RKO (cell line): ENCODE data around the gene WFIKKN1.

Experiments
- DNase-seq: peaks from one replicate; pipeline ENCODE4 v3.0.0-alpha.2; 2016; ENCODE audit warnings: low spot score

The WFIKKN1 gene

DNA sequence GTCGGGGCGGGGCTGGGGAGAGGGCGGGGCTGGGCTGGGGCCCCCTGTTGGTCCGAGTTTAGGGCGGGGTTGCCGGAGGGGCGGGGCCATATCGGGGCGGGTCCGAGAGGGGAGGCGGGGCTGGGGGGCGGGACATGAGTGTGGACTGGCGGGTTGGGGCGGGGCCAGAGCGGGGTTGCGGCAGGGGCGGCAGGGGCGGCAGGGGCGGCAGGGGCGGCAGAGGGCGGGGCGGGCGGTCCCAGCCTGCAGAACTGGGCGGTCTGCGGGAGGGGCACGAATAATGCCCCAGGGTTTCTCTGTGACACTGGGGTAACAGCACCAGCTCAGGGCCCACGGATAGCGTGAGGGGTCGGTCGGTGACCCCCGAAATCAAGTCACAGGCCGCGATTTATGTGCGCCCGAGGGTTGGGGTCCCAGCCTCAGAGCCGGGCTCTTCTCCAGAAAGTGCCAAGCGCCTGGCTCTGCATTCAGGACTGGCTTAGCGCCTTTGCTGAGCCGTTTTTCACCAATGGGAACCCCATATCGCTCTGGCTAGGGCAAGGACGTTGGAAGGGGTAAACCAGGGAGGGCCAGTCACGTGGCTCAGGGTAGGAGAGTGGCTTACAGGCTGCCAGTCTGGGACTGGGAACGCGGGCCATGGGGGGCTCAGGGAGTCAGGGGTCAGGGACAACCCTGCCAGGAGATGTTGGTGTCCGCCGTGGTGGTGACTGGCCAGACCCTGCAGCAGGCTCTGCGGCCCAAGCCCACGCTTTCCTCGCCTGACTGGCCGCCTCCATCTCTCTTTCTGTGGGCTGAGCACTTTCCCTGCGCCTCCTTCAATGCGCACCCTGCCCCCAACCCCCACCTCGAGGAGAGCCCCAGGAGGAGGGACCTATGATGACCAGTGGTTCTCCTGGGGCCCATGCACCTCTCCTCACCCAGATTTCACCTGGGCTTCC is 6.6 kb downstream of the WFIKKN1 start:
- DNase-seq: no peak

DNA sequence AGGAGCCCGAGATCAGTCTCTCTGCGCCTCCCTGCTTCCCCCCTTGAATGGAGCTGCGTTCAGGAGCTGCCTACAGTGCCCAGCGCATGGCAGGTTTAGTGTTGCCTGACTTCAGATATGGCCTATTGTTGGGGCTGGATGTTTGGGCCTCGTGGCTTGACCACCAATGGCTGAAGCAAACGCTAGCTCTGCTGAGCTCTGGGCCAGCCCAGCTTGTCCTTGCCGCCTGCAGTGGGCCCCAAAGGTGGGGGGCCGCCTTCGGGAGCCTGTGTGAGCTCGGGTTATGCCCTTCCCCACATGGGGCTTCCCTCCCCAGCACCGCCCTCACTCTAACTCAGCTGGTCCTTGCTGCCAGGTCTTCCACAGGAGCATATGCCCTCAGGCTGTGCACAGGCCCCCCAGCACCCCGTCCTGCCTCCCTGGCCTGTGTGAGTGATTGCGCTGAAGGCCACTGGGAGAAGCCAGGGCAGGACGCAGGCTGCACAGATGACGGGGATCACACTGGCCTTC is 7.3 kb downstream of the WFIKKN1 start:
- no peak for DNase-seq

DNA sequence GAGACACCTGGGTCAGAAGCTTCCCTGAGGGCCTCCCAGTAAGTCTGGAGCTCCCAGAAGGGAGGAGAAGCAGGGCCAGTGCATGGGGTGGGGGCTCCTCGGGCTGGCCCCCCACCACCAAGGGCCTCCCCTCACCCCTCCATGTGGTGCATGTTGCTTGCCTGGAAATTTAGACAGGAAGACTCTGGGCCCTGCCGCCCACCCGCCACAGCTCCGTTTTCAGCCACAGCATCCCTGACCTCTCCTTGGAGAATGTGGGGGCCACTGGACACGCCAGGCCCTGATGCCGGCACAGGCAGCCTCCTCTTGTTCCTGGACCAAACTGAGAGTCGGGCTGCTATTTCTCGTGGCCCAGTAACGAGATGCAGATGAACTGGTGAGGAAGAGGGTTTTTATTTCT is 8.1 kb downstream of the WFIKKN1 start:
- no peak for DNase-seq

DNA sequence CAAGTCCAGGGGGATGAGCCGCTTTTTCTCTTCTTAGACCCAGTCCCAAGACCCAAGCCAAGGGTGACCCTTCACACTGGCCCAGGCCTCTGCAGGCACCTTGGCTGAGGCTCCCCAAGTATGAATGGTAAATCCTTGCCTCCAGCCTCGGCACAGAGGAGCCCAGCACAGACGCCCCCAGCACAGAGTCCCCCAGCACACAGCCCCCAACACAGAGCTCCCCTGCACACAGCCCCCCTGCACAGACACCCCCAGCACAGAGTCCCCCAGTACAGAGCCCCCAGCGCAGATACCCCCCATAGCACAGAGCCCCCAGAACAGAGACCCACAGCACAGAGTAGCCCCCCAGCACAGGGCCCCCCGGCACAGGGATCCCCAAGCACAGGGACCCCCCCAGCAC is 9.8 kb downstream of the WFIKKN1 start:
- no peak for DNase-seq

DNA sequence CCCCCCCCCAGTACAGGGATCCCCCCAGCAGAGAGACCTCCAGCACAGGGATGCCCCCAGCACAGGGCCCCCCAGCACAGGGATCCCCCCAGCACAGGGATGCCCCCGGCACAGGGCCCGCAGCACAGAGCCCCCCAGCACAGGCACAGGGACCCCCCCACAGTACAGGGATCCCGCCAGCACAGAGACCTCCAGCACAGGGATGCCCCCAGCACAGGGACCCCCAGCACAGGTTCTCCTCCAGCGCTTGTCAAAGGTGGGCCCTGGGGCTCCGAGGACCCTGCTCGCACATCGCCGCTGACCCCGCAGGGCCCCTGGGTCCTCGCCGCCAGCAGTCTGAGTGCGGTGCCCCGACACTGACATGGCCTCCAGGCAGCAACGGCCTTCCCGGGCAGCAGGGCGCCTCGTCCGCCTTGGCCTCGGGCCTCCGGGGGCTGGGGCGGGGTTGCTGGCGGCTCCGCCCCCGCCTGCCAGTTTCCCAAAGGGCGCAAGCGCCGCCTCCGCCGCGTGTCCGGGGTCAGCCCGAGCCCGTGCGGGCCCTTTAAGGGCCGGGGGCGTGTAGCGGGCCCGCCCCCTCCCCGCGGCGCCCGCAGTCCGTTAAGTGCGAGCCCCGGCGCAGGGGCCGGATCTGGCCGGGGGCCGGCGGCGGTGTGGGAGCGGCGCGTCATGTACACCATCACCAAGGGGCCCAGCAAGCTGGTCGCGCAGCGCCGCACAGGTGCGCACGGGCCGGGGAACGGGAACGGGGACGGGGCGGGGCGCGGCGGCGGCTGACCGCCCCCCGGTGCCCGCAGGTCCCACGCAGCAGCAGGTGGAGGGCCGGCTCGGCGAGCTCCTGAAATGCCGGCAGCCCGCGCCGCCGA is 10.8 kb downstream of the WFIKKN1 start, which contains the start of gene MCRIP2:
MCRIP2 (plus strand) TSS at position 503 of the 863 bp plus-strand sequence; CDS start at position 667, 164 bp downstream.
- DNase-seq: peak; percentile 90

DNA sequence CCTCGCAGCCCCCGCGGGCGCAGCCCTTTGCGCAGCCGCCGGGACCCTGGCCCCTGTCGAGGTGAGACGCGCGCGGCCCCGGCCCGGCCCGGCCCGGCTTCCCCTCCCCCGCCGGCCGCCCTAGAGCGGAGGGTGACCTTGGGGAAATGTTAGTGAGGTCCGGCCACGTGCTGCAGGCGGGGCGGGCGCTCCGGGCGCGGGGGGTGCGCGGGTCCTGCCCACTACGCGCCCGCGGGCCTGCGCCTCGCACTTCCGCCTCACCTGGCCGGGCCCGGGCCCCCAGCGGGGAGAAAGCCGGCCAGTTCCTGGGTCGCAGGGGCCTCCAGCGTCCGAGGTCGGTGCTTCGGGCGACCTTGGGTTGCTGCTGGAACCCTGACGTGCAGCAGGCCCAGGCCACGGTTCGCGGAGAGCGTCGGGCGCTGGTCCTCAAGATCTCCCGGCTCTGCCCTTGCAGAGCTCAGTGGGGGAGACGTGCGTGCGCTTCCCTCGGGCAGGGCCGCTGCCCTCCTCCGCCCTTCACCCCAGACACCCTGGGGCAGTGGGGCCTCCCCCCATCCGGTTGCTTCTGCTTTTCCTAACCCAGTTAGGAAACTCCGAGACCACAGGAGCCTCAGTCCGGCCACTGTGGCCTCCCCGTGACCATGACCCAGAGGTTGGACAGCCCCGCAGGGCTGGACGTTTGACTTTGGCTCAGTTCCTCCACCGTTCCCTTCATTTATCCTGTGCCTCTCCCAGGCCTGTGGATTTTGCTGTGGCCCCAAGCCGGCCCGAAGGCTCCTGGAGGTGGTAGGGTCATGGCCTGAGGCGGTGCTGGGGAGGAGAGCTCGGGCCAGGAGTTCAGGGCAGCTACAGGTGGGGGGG is 11.6 kb downstream of the WFIKKN1 start:
- DNase-seq: peak; percentile 55

DNA sequence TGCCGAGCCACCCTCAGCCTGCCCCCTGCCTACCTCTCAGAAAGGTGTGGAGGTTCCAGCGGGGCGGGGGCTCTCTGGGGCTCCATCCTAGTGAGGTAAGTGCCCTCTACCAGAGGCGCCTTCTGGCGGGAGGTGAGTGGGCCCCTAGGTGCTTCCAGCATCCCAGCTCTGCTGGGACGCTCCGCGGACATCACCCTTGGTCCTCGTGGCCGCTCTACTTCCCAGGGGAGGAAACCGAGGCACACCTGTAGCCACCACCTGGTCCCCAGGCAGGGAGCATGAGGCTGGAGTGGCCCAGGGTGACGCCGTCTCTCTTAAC is 12.2 kb downstream of the WFIKKN1 start:
- DNase-seq: no peak

DNA sequence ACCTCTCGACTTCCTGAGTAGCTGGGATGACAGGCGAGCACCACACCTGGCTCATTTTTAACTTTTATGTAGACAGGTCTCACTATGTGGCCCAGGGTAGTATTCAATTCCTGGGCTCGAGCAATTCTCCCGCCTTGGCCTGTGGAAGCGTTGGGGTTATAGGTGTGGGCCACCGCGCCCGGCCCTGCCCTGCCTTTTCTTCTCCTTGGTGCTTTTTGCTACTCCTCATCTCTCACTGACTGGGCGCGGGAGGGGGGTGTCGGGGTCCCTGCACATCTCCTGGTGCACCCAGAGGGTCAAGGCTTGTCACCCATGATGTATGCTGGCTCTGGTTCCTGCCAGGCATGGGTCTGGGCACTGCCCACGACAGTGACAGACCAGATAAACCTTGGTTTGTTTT is 13.8 kb downstream of the WFIKKN1 start:
- no peak for DNase-seq

DNA sequence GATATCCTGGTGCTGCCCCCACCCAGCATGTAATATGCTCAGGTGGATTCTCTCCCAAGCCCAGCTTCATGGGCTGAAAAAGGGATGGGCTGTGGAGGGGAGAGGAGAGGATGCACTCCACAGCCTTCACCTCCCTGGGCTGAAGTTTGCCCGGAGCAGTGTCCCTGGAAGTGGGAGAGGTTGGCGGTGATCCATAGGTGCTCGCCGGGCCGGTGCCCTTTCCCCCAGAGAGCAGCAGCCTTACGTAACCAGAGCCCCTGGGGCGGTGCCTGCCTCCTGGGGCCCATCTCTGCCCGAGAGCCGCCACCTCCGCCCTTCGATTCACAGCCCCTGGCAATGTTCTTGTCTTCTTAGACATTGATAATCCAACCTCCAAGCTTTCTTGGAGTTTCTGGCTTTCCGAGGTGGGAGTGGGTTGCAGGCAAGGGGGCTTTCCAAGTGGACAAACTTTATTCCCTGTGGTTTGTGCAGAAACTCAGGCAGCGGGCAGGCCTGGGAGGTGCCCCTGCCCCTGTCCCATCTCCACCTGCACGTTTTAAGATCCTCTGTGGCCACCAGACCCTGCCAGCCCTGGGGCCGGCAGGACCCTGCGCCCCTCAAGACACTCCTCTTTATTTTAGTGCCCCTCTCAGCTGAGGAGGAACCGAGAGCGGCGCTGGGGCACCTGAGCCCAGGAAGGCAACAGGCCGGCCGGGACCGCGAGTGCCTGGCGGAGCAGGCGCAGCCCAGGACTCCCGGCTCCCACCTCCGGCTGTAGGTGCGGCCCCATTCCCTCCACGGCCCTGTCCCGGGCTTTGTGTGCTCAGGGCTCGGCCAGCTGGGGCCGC is 15.3 kb downstream of the WFIKKN1 start:
- no peak for DNase-seq

DNA sequence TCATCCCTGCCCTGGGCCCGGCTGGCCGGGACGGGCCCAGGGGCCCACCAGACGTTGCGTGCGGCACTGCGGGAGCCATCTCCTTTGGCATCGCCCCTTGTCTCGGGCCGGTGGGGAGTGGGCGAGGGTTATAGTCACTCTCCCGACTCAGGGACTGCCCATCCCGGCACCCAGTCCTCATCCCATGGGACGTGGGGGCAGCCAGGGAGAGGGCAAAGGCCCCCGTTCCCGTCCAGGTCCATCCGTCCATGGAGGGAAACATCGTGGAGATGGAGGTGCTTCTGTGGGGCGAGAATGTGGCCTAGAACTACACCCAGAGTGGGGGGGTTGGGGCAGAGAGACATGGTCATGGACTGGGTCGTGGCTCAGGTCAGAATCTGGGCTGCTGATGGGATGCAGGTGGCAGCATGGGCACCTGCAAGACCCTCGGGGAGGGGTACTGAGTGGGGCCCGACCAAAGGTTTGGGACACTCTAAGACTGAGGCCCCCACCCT is 15.9 kb downstream of the WFIKKN1 start:
- DNase-seq: no peak

DNA sequence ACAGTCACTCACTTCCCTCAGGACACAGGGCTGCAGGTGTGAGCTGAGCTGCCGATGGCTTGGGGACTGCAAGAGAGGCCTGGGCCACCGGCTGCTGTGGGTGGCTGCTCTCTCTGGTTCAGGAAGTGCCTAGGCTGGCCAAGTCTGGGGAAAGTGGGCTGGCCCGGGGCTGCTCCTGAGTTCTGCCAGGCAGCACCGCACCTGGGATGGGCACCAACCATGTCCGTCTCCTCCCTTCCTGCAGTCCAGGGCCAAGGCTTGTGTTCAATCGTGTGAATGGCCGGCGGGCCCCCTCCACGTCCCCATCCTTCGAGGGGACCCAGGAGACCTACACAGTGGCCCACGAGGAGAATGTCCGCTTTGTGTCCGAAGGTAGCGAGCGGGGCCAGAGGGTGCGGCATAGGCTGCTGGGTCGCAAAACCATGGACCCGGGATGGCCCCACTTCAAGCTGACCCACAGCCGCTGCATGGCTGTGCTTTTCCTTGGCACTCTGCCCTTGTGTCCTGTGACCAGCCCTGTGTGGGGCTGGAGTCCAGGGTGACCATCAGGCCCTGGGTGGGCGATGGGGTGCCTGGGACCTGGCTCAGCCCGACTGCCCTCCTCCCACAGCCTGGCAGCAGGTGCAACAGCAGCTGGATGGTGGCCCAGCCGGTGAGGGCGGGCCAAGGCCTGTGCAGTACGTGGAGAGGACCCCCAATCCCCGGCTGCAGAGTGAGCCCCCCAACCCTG is 16.6 kb downstream of the WFIKKN1 start:
- DNase-seq: no peak

DNA sequence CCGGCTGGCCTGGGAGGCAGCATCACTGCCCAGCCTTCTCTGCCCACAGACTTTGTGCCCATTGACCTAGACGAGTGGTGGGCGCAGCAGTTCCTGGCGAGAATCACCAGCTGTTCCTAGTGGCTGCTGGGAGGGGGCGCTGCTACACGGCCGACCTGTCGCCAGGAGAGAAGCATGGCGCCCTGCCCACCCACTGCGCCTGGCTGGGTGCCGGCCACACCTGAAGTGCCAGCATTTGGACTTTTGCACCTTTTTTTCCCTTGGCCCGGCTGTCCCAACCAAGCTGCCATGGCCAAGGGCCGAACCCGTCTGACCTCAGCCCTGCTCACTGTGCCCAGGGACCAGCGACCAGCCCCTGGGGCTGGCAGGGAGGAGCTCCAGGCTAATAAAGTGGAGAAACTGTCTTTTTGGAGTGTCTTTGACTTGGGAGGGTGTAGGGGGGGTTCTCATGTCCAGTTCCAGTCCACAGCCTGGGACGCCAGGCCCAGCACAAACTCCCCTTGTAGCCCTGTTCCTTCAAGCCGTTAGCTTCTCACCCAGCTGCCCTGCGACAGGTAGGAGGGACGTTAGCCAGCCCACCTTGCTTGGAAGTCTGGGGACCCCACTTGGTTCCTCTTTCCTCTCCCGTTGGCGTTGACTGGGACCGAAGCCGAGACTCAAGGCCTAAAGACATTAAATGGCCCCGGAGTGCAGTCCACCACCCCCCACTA is 17.4 kb downstream of the WFIKKN1 start:
- DNase-seq: peak; percentile 77

DNA sequence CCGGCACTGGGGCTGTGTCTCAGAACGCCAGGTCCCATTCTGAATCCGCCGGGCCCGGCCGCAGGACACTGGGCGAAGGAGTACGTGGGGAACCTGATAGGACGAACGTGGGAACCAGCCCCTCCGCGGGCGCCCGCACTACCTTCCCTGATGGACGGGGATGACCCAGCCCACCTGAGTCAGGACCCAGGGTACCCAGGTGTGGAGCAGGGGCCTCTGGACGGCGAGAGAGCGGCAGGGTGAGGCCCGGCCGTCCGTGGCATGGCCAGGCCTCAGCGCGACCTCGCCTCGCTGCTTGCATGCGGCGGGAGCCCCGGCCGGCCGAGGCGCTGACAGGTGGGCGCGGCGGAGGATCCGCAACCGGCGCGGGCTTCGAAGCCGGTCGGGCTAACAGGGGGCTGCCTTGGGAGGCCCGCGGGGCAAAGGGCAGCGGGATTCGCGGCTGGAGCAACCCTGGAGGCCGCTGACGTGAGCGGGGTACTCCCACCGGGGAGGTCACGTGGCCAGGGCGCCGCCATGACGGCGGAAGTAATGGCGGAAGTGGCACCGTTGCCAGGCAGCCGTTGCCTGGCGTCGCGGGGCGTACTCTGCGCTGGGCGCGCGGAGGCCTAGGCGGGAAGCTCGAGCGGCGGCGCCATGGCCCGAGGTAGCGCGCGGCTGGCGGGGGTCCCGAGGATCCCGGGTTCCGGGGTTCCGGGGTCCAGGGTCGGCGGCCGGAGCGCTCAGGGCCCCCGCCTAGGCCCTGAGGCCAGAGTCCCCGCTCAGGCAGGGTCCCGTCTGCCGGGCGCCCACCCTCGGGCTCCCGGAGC is 18.2 kb downstream of the WFIKKN1 start, which contains the start of gene WDR90:
WDR90 (plus strand) TSS at position 585 of the 809 bp plus-strand sequence; CDS start at position 637, 52 bp downstream.
- peak; percentile 94 for DNase-seq

DNA sequence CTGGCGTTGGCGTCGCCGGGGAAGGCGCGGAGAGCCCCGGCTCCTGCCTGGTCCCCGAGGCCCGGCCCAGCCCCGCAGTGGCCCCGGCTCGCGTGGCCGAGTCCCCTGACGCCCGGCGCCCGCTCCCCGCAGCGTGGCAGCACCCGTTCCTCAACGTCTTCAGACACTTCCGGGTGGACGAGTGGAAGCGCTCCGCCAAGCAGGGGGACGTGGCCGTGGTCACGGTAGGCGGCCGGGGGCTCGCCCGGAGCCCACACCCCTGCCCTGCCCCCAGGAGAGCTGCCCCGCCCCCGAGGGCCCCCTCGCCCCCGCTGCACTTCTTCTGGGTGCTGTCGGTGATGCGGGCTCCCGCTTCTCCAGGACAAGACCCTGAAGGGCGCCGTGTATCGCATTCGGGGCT is 18.8 kb downstream of the WFIKKN1 start:
- DNase-seq: peak; percentile 39

DNA sequence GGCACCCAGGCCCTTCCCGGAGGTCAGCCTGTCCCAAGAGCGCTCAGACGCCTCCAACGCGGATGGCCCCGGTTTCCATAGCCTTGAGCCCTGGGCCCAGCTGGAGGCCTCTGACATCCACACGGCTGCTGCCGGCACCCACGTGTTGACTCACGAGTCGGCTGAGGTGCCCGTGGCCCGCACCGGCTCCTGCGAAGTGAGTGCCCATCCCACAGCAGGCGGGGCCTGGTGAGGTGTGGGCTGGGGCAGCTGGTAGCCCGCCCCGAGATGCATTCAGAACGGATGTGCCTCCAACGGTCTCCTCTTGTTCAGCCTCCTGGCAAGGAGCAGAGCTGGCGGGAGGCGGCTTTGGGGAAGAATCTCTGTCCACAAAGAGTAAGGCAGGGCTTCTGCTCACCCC is 21.1 kb downstream of the WFIKKN1 start:
- DNase-seq: no peak

DNA sequence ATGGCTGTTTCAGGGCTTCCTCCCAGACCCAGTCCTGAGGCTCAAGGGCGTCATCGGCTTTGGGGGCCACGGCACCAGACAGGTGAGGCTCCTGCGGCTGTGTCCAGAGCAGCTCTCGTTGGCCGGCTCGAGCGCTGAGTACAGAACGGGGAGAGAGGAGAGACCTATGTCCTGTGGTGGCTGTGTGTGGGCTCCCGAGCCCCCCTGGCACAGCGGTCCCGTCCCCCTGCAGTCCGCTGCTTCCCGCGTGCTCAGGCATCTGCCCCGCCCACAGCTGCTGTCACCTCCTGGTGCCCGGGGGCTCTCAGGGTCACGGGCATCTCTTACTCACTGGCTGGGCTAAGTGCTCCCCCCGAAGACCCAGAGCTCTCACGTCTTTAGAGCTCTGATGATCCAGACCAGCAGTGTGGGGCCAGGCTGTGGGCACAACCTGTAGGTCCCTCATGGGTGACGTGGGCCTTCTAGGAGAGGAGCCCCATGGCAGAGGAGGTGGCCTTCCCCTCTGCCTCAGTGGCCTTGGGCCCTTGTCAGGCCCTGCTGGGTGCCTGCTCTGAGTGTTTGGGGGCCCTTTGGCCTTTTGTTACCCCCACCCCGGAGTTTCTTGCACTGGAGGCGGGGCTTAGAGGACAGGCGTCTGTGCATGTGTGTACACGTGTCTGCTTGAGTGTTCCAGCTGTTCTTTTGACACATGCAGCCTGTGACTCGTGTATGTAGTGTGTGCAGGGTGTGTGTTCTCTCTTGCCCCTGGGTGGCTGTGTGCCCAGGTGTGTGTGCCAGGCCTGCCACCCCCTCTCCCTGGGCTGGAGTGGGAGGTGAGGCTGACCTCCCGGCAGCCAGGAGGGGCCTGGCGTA is 21.9 kb downstream of the WFIKKN1 start:
- DNase-seq: no peak

DNA sequence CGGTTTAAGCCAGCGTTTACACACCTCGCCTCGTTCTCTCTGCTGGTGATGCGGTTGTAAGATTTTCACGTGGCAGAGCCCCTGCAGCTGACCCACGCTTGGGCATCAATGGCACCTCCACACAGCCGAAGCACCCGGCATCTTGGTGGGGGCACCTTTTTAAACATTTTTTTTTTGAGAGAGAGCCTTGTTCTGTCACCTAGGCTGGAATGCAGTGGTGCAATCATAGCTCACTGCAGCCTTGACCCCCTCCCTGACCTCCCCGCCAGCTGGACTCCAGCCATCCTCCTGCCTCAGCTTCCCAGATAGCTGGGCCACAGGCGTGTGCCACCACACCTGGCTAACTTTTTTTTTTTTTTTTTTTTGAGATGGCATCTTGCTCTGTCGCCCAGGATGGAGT is 23.2 kb downstream of the WFIKKN1 start:
- DNase-seq: no peak
